ENCODE data around the gene PTMS. TPM values are rescaled to one million over a fixed set of nuclear protein-coding genes. Genes with fewer than 3 reads are reported as not detected.

Gene PTMS
- total and polyA plus RNA-seq, 10 of the 15 experiments (the other 5 are each of a cell fraction or from before 2014, with no cell fraction given) = 2.1 to 127 (median 29.8) TPM

- Histone ChIP-seq H3K9ac (ENCODE audit: control insufficient read depth, insufficient read depth, low read length) (no peak overlapping the region), H3K4me1 (ENCODE audit: control insufficient read depth, insufficient read depth, low read length) (peaks cover 39% of the 10 kb centered on the region), H3K79me2 (ENCODE audit: control insufficient read depth, insufficient read depth, low read length) (no peaks in the 10 kb centered on the region; the same call in 1 of the 2 replicates), H3K4me3 (no peak overlapping the region), H3K27ac (ENCODE audit: control insufficient read depth, insufficient read depth) (no peak overlapping the region), H3K27me3 (replicated peaks in 1 of 2; ENCODE audit: control insufficient read depth in 2 of 2, insufficient read depth in 2 of 2, low read length in 1 of 2) (no peaks in the 10 kb centered on the region), H3K36me3 (ENCODE audit: control insufficient read depth in 2 of 2, insufficient read depth in 2 of 2, low read length in 1 of 2) (no peaks in the 10 kb centered on the region), H3K9me3 (replicated peaks; ENCODE audit: control insufficient read depth, insufficient read depth, low read length) (no peaks in the 10 kb centered on the region), H3K4me2 (ENCODE audit: control insufficient read depth, insufficient read depth) (no peak overlapping the region), H4K20me1 (ENCODE audit: control insufficient read depth, insufficient read depth) (no peaks in the 10 kb centered on the region), H2AFZ (ENCODE audit: control insufficient read depth, low read depth, low read length) (no peak overlapping the region)
- ATAC-seq (no peak), FAIRE-seq (no peak), DNase-seq (ENCODE audit: low read depth, low spot score) (no peak)
- SMC1A ChIA-PET (ENCODE audit: uncharacterized antibody, unreplicated experiment) = interaction anchor here (0.9 to 6.6 kb wide), 7 partner anchors 10 to 90 kb away, joined by 3 to 84 read pairs (median 4); partner anchors contain the start of genes COPS7A, MLF2 and PTMS
- RAD21 ChIA-PET (ENCODE audit: unreplicated experiment) = interaction anchor here (0.7 to 5.7 kb wide), 4 partner anchors 10 to 88 kb away, joined by 3 to 68 read pairs (median 3); partner anchors contain the start of genes MLF2, PTMS and ZNF384
- WGBS (ENCODE audit: insufficient coverage, insufficient replicate concordance, low lambda C conversion rate, missing lambda C conversion rate) = 78% methylated on average over 5 of the region's 5 CpGs
- intact Hi-C loops (cut with micrococcal nuclease; ENCODE audit: unreplicated experiment) (loop anchor here (5.0 kb wide), 2 partner anchors 40 to 225 kb away; no protein-coding TSS in a partner anchor), in situ Hi-C loops (cut with MboI) (no loop called here)
- TF ChIP-seq YY1 (IDR thresholded peaks at IDR 0.05; ENCODE audit: low read depth, low read length) (no peak), POU2F2 (IDR thresholded peaks at IDR 0.05; ENCODE audit: borderline replicate concordance, low read depth, low read length) (no peak), CREM (IDR thresholded peaks at IDR 0.05; ENCODE audit: low read depth) (no peak), CEBPB (IDR thresholded peaks at IDR 0.05; ENCODE audit: borderline replicate concordance in 1 of 2, low read depth in 2 of 2, low read length in 2 of 2) (no peak), TCF12 (IDR thresholded peaks at IDR 0.05; ENCODE audit: low read depth, low read length) (no peak)
- TF ChIP-seq, protein P1, sequence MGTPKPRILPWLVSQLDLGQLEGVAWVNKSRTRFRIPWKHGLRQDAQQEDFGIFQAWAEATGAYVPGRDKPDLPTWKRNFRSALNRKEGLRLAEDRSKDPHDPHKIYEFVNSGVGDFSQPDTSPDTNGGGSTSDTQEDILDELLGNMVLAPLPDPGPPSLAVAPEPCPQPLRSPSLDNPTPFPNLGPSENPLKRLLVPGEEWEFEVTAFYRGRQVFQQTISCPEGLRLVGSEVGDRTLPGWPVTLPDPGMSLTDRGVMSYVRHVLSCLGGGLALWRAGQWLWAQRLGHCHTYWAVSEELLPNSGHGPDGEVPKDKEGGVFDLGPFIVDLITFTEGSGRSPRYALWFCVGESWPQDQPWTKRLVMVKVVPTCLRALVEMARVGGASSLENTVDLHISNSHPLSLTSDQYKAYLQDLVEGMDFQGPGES (IDR thresholded peaks at IDR 0.05) = no peak
- BruUV-seq (replicated peaks) = no TSS peak
- POLR2A ChIA-PET = interaction anchor here (0.6 to 2.5 kb wide), 8 partner anchors 12 to 1054 kb away, joined by 3 to 9 read pairs (median 6); partner anchors contain the start of genes MLF2, PTMS and USP5
- CTCF ChIA-PET = interaction anchor here (0.8 to 12.7 kb wide), 5 partner anchors 11 to 95 kb away, joined by 3 to 221 read pairs (median 13); partner anchors contain the start of genes MLF2 and PTMS
Observed at GRCh38 chr12:6777386-6777785, 11.2 kb downstream of the PTMS start.
